ENCODE results near the gene MINDY2. TPM values are rescaled to one million over a fixed set of nuclear protein-coding genes. Genes with fewer than 3 reads are reported as not detected.
"Not testable (repeated sequence)": the region's sequence is repeated elsewhere in the genome, so short reads cannot be mapped to it uniquely, and the experiment has no call there.

MINDY2 gene
- total RNA-seq, 2 experiments from 2014 or later = 12.5 to 17.5 TPM

DNA sequence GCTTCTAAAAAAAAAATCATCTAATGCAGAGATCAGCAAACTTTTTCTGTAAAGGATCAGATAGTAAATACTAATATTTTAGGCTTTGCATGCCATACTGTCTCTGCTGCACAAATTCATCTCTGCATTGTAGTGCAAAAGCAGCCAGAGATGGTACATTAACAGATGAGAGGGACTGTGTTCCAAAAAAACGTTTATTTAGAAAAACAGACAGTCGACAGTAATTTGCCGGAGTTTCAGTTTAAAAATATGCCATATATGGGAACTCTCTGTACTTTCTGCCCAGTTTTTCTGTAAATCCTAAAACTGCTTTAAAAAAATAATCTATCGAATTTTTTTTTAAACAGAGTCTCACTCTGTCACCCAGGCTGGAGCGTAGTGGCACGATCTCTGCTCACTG, 14.3 kb downstream of the MINDY2 start:
- no peak overlapping the region for H3K4me3 Mint-ChIP-seq
- peaks cover 12% of the 10 kb centered on the region for H3K36me3 Mint-ChIP-seq (ENCODE audit: low read depth)
- ChIA-PET POLR2A (no interaction called here), CTCF (no interaction called here)
- H3K27me3 Mint-ChIP-seq = no peaks in the 10 kb centered on the region
- no peaks in the 10 kb centered on the region for H3K4me1 Mint-ChIP-seq
- no peaks in the 10 kb centered on the region for H3K9me3 Mint-ChIP-seq
- H3K27ac Mint-ChIP-seq = no peak overlapping the region
- no peak for DNase-seq

DNA sequence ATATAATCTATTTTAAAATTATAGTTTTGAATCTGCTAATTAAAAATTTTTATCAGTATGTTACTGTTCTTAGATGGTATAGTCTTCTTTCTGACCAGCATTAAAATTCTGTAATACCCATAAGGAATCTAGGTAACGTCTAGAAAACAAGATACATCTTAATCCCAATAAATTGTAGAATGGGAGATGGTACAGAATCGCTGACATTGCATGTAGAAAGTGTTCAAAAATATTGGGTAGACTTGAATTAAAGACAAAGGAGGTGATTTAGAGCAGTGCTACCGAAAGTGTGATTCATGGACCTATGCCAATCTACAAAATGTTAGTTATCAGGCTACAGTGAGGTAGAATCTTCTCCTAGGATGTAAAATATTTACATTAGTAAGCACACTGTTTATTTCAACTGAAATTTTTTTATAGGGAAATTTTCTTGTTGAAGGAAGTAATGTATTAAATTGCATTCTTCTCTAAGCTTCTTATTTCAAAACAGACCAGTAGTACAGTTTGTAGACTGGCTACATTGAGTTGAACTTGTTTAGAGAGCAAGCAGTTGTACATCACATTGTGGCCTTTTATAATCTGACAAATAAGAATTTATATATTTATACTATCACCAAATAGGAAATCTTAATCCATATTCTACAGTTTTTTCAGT, 17.1 kb downstream of the MINDY2 start:
- Mint-ChIP-seq H3K4me3 (no peak overlapping the region), H3K27ac (no peak overlapping the region), H3K9me3 (no peaks in the 10 kb centered on the region), H3K36me3 (ENCODE audit: low read depth) (peaks cover 26% of the 10 kb centered on the region), H3K4me1 (peaks cover 3% of the 10 kb centered on the region), H3K27me3 (no peaks in the 10 kb centered on the region)
- no peak for DNase-seq
- CTCF ChIA-PET = interaction anchor here (0.9 kb wide), 1 partner anchor 18 kb away, joined by 5 read pairs; no protein-coding TSS in a partner anchor
- POLR2A ChIA-PET = no interaction called here

DNA sequence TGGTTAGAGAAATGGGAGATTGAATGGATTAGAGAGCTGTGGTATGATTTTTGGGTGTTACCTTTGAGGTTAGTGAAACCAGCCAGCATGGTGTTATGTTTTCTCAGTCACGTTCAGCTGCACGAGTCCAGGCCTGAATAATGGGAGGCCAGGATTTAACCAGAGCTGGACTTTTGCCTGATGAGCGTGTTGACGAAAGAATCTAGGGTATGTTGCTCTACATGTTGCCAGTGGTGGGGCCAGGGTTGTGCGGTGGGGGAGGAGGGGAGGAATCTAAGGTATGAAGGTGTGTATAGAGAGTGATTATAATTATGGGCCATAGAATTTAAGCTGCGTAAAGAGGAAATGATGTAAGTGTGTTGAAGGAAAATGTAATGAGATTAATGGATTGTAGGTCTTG, 22.8 kb downstream of the MINDY2 start:
- peaks cover 15% of the 10 kb centered on the region for H3K4me1 Mint-ChIP-seq
- CTCF ChIA-PET = interaction anchor here (0.9 to 1.2 kb wide), 2 partner anchors 13 to 209 kb away, joined by 3 to 4 read pairs; no protein-coding TSS in a partner anchor
- no peaks in the 10 kb centered on the region for H3K9me3 Mint-ChIP-seq
- H3K27me3 Mint-ChIP-seq = no peaks in the 10 kb centered on the region
- no peak overlapping the region for H3K27ac Mint-ChIP-seq
- H3K36me3 Mint-ChIP-seq (ENCODE audit: low read depth) = peaks cover 29% of the 10 kb centered on the region
- DNase-seq = no peak
- POLR2A ChIA-PET = no interaction called here
- no peak overlapping the region for H3K4me3 Mint-ChIP-seq

DNA sequence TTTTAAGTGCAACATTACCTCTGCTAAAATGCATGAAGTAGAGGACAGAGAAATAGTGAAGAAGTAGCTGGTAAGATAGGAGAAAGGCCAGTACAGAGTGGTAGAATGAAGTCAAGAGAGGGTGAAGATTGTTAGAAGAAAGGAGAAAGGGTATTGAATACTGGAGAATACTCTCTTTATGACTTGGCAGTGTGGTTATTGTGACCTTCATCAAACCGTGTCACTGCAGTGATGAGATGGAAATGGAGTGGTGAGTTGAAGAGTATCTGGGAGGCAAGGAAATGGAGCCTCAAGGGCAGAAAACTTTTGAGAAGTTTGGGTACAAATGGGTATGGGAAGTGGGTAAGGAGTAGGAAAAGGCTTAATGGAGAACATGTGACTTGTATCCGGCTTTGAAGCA, 24.7 kb downstream of the MINDY2 start:
- Mint-ChIP-seq H3K4me1 (peaks cover 25% of the 10 kb centered on the region), H3K27me3 (no peaks in the 10 kb centered on the region), H3K9me3 (no peaks in the 10 kb centered on the region), H3K36me3 (ENCODE audit: low read depth) (peaks cover 23% of the 10 kb centered on the region), H3K27ac (no peak overlapping the region), H3K4me3 (no peak overlapping the region)
- POLR2A ChIA-PET = no interaction called here
- CTCF ChIA-PET = interaction anchor here (0.6 to 0.9 kb wide), 2 partner anchors 466 to 521 kb away, joined by 3 to 6 read pairs; no protein-coding TSS in a partner anchor
- DNase-seq = no peak

GRCh38 chr15:58797505-58797904, 26.4 kb downstream of the MINDY2 start:
- Mint-ChIP-seq H3K4me3 (no peak overlapping the region), H3K27me3 (no peaks in the 10 kb centered on the region), H3K27ac (no peak overlapping the region), H3K36me3 (ENCODE audit: low read depth) (peaks cover 16% of the 10 kb centered on the region), H3K4me1 (peaks cover 25% of the 10 kb centered on the region), H3K9me3 (no peaks in the 10 kb centered on the region)
- CTCF ChIA-PET = interaction anchor here (1.2 kb wide), 1 partner anchor 527 kb away, joined by 3 read pairs; no protein-coding TSS in a partner anchor
- no peak for DNase-seq
- POLR2A ChIA-PET = no interaction called here

DNA sequence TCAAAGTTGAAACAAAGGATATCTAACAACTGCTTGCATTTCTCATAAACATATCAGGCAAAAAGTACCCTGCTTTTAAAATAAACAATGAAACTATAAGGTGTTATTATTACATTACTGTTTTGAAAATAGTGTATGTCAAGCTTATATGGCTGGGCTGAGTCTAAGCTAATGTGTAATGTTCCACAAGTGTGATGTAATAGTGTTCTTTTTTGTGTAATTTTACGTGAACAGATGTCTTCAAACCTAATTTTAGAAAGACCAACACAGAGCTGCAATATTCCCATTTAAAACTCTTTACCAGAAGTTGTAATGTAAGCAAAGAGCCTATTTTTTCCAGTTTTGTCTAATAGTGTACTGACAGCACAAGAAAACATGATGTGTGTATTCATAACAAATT, 34.0 kb downstream of the MINDY2 start:
- Mint-ChIP-seq H3K36me3 (ENCODE audit: low read depth) (peaks cover 9% of the 10 kb centered on the region), H3K27me3 (no peaks in the 10 kb centered on the region), H3K9me3 (no peaks in the 10 kb centered on the region), H3K4me3 (no peak overlapping the region), H3K27ac (no peak overlapping the region), H3K4me1 (peaks cover 6% of the 10 kb centered on the region)
- no peak for DNase-seq
- ChIA-PET CTCF (interaction anchor here (0.7 to 1.1 kb wide), 2 partner anchors 13 to 34 kb away, joined by 3 to 4 read pairs; partner anchors contain the start of gene MINDY2), POLR2A (no interaction called here)

- DNase-seq, H3K27me3 Mint-ChIP-seq, H3K27ac Mint-ChIP-seq, H3K9me3 Mint-ChIP-seq, H3K4me3 Mint-ChIP-seq, H3K4me1 Mint-ChIP-seq: not testable (repeated sequence)
- ChIA-PET CTCF (interaction anchor here (0.7 to 1.0 kb wide), 3 partner anchors 9 to 25 kb away, joined by 3 read pairs; no protein-coding TSS in a partner anchor), POLR2A (interaction anchor here (0.6 kb wide), 1 partner anchor 8 kb away, joined by 3 read pairs; no protein-coding TSS in a partner anchor)
- H3K36me3 Mint-ChIP-seq (ENCODE audit: low read depth) = peaks cover 17% of the 10 kb centered on the region
Measured at GRCh38 chr15:58823267-58823666, 52.2 kb downstream of the MINDY2 start.

DNA sequence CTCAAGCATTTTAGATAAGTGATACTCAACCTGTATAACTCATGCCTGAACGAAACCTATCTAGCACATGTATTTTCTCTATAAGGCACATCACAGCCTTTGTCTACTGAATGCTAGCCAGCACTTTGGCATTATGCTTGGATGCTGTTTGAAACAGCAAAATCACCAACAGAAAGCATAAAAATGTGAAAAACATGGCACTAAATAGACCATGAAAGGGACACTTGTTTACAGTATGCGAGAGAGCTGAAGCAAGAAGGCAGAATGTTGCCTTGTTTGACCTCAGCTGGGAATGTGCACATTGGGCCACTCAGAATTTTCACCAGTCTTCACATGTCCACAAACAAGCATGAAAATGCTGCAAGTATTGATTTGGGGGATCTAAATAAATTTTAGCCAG, 59.5 kb downstream of the MINDY2 start:
- Mint-ChIP-seq H3K4me3 (no peak overlapping the region), H3K4me1 (no peaks in the 10 kb centered on the region), H3K36me3 (ENCODE audit: low read depth) (peaks cover 18% of the 10 kb centered on the region), H3K27ac (no peak overlapping the region), H3K9me3 (no peaks in the 10 kb centered on the region), H3K27me3 (no peaks in the 10 kb centered on the region)
- ChIA-PET POLR2A (no interaction called here), CTCF (interaction anchor here (1.5 kb wide), 1 partner anchor 11 kb away, joined by 8 read pairs; no protein-coding TSS in a partner anchor)
- no peak for DNase-seq

- H3K27ac Mint-ChIP-seq; DNase-seq; POLR2A ChIA-PET; H3K4me3 Mint-ChIP-seq; H3K36me3 Mint-ChIP-seq (ENCODE audit: low read depth); H3K27me3 Mint-ChIP-seq; H3K9me3 Mint-ChIP-seq; CTCF ChIA-PET; H3K4me1 Mint-ChIP-seq: not testable (repeated sequence)
Measured at GRCh38 chr15:58833681-58834426, 62.8 kb downstream of the MINDY2 start.

- Mint-ChIP-seq H3K36me3 (ENCODE audit: low read depth) (no peaks in the 10 kb centered on the region), H3K9me3 (no peaks in the 10 kb centered on the region), H3K4me3 (no peak overlapping the region), H3K27ac (no peak overlapping the region), H3K4me1 (no peaks in the 10 kb centered on the region), H3K27me3 (no peaks in the 10 kb centered on the region)
- DNase-seq = no peak
- CTCF ChIA-PET = interaction anchor here (0.6 to 0.7 kb wide), 3 partner anchors 94 to 672 kb away, joined by 3 to 5 read pairs (median 3); no protein-coding TSS in a partner anchor
- POLR2A ChIA-PET = interaction anchor here (0.6 kb wide), 2 partner anchors 12 to 225 kb away, joined by 3 to 4 read pairs; no protein-coding TSS in a partner anchor
Measured at GRCh38 chr15:58839485-58839884, 68.4 kb downstream of the MINDY2 start.

- POLR2A ChIA-PET = interaction anchor here (0.6 kb wide), 1 partner anchor 11 kb away, joined by 3 read pairs; no protein-coding TSS in a partner anchor
Measured at GRCh38 chr15:58840048-58840447, 68.9 kb downstream of the MINDY2 start.

GRCh38 chr15:58842713-58843396, 71.8 kb downstream of the MINDY2 start:
- peaks cover 10% of the 10 kb centered on the region for H3K36me3 Mint-ChIP-seq (ENCODE audit: low read depth)
- H3K27ac Mint-ChIP-seq = no peak overlapping the region
- no peaks in the 10 kb centered on the region for H3K9me3 Mint-ChIP-seq
- DNase-seq = no peak
- no peak overlapping the region for H3K4me3 Mint-ChIP-seq
- H3K27me3 Mint-ChIP-seq = no peaks in the 10 kb centered on the region
- POLR2A ChIA-PET = no interaction called here
- H3K4me1 Mint-ChIP-seq = no peaks in the 10 kb centered on the region
- CTCF ChIA-PET = no interaction called here

More at GRCh38 chr15:58840048-58840447, 68.9 kb downstream of the MINDY2 start:
- H3K9me3 Mint-ChIP-seq = no peaks in the 10 kb centered on the region
- no peaks in the 10 kb centered on the region for H3K4me1 Mint-ChIP-seq
- CTCF ChIA-PET = interaction anchor here (0.6 kb wide), 1 partner anchor 414 kb away, joined by 3 read pairs; no protein-coding TSS in a partner anchor
- no peaks in the 10 kb centered on the region for H3K27me3 Mint-ChIP-seq
- H3K4me3 Mint-ChIP-seq = no peak overlapping the region
- H3K36me3 Mint-ChIP-seq (ENCODE audit: low read depth) = peaks cover under 1% of the 10 kb centered on the region
- no peak overlapping the region for H3K27ac Mint-ChIP-seq
- DNase-seq = no peak

Data from activated CD4-positive, alpha-beta T cell treated with anti-CD3 and anti-CD28 coated beads, Interleukin-2, amount 10 ng/mL, durations not matched to agents 7 days and 5 days (primary cell).